Ureter (tissue), 1 donor: Measurements from ENCODE around the gene TPH1. TPM values are rescaled to one million over a fixed set of nuclear protein-coding genes. Genes with fewer than 3 reads are reported as not detected.
"Not testable (repeated sequence)": the region's sequence is repeated elsewhere in the genome, so short reads cannot be mapped to it uniquely, and the experiment has no call there.

ENCODE experiments used
- DNase-seq: peaks from one replicate; pipeline ENCODE4 v3.0.0-alpha.2; 2020; ENCODE audit warnings: low spot score
- total RNA-seq: library from RNA; stranded (reverse); gene quantifications from one replicate; pipeline ENCODE4 v1.2.4, GENCODE V29; 2023
- donor health status: DM: yes; HTN: yes; CAD: no.

The TPH1 gene
- total RNA-seq, 1 donor from 2014 or later, result 1.7 TPM

GRCh38 chr11:18022419-18022818 is 23.6 kb downstream of the TPH1 start:
- no peak for DNase-seq

GRCh38 chr11:18019650-18020049 is 26.4 kb downstream of the TPH1 start:
- DNase-seq, result no peak

- DNase-seq, result no peak
Measured at GRCh38 chr11:18016789-18017188, 29.3 kb downstream of the TPH1 start.

GRCh38 chr11:18014876-18015275 is 31.2 kb downstream of the TPH1 start:
- no peak for DNase-seq

- DNase-seq, result no peak
Measured at GRCh38 chr11:18013790-18014507, 32.1 kb downstream of the TPH1 start.

- DNase-seq, result peak; percentile 95
Measured at GRCh38 chr11:18012906-18013781, 32.9 kb downstream of the TPH1 start, which contains the start of gene SERGEF. Gene SERGEF, minus strand, starts transcription at chr11:18013047. Its CDS starts 37 bp downstream, at chr11:18013010.

GRCh38 chr11:18012122-18012905 is 33.8 kb downstream of the TPH1 start:
- no peak for DNase-seq

GRCh38 chr11:18011633-18012032 is 34.4 kb downstream of the TPH1 start:
- DNase-seq, result no peak

- no peak for DNase-seq
Measured at GRCh38 chr11:18010977-18011586, 35.0 kb downstream of the TPH1 start.

GRCh38 chr11:18010121-18010670 is 35.9 kb downstream of the TPH1 start:
- no peak for DNase-seq

GRCh38 chr11:18005376-18006129 is 40.5 kb downstream of the TPH1 start:
- DNase-seq, result no peak

GRCh38 chr11:18001191-18001590 is 44.9 kb downstream of the TPH1 start:
- DNase-seq, result no peak

- DNase-seq, result no peak
Measured at GRCh38 chr11:18000760-18001159, 45.3 kb downstream of the TPH1 start.

GRCh38 chr11:18000128-18000527 is 45.9 kb downstream of the TPH1 start:
- DNase-seq, result not testable (repeated sequence)

Other genes starting within 250 kb of the TPH1 start
- 46.4 TPM for gene SERGEF, start 33.2 kb downstream of the TPH1 start, total RNA-seq
- gene SAAL1, start 59.8 kb upstream of the TPH1 start, total RNA-seq, result 21.5 TPM
- not detected for gene MRGPRX3, start 86.3 kb upstream of the TPH1 start, total RNA-seq
- not detected for gene MRGPRX4, start 126.6 kb upstream of the TPH1 start, total RNA-seq
- not detected for gene SAA4, start 190.5 kb upstream of the TPH1 start, total RNA-seq
- 6.7 TPM for gene SAA2, start 202.4 kb upstream of the TPH1 start, total RNA-seq
- gene SAA1, start 220.0 kb upstream of the TPH1 start, total RNA-seq, result 5.5 TPM